Left renal pelvis (tissue), 4 donors: ENCODE data around the gene FRMPD4. TPM values are rescaled to one million over a fixed set of nuclear protein-coding genes. Genes with fewer than 3 reads are reported as not detected.

Experiments
- DNase-seq, 4 donors: peaks; one replicate each; pipeline ENCODE4 v3.0.0-alpha.2; 2013; ENCODE audit warnings: low read depth in 4 of 4, low spot score in 3 of 4
- polyA plus RNA-seq, 4 donors: library from polyadenylated mRNA; unstranded; fragments of 120-200 nt; gene quantifications; one replicate each; pipeline ENCODE4 v1.2.1, GENCODE V29; 2013; ENCODE audit not compliant: insufficient read length in 4 of 4

FRMPD4 gene
- polyA plus RNA-seq, 4 donors = 0.09 to 0.34 (median 0.15) TPM

- no peak for DNase-seq
Observed at GRCh38 chrX:12423346-12423745, 285.1 kb downstream of the FRMPD4 start.

- DNase-seq = no peak
Observed at GRCh38 chrX:12425496-12425895, 287.2 kb downstream of the FRMPD4 start.

- no peak for DNase-seq
Observed at GRCh38 chrX:12426420-12426819, 288.1 kb downstream of the FRMPD4 start.

GRCh38 chrX:12434493-12434892 lies 296.2 kb downstream of the FRMPD4 start:
- DNase-seq = no peak

- no peak for DNase-seq
Observed at GRCh38 chrX:12439416-12439815, 301.1 kb downstream of the FRMPD4 start.

GRCh38 chrX:12440246-12440645 lies 302.0 kb downstream of the FRMPD4 start:
- no peak for DNase-seq

GRCh38 chrX:12441381-12442128 lies 303.3 kb downstream of the FRMPD4 start:
- no peak for DNase-seq

GRCh38 chrX:12443534-12444098 lies 305.3 kb downstream of the FRMPD4 start:
- DNase-seq = no peak

- no peak for DNase-seq
Observed at GRCh38 chrX:12446342-12447075, 308.2 kb downstream of the FRMPD4 start.

GRCh38 chrX:12447448-12448064 lies 309.3 kb downstream of the FRMPD4 start:
- peak in 1 of 4 donors; percentile 6 for DNase-seq

GRCh38 chrX:12452268-12452667 lies 314.0 kb downstream of the FRMPD4 start:
- no peak for DNase-seq

GRCh38 chrX:12460929-12461328 lies 322.7 kb downstream of the FRMPD4 start:
- no peak for DNase-seq

- DNase-seq = no peak
Observed at GRCh38 chrX:12463052-12463451, 324.8 kb downstream of the FRMPD4 start.

- DNase-seq = no peak
Observed at GRCh38 chrX:12463873-12464272, 325.6 kb downstream of the FRMPD4 start.

GRCh38 chrX:12467321-12467720 lies 329.0 kb downstream of the FRMPD4 start:
- no peak for DNase-seq

GRCh38 chrX:12469296-12469695 lies 331.0 kb downstream of the FRMPD4 start:
- DNase-seq = no peak

- no peak for DNase-seq
Observed at GRCh38 chrX:12471061-12471460, 332.8 kb downstream of the FRMPD4 start.

- no peak for DNase-seq
Observed at GRCh38 chrX:12480956-12481355, 342.7 kb downstream of the FRMPD4 start.

- DNase-seq = no peak
Observed at GRCh38 chrX:12488220-12488619, 349.9 kb downstream of the FRMPD4 start.

GRCh38 chrX:12488771-12489170 lies 350.5 kb downstream of the FRMPD4 start:
- no peak for DNase-seq

- DNase-seq = no peak
Observed at GRCh38 chrX:12489341-12489740, 351.1 kb downstream of the FRMPD4 start.
